Measurements from ENCODE around the gene SAMD14.

SAMD14 gene

DNA sequence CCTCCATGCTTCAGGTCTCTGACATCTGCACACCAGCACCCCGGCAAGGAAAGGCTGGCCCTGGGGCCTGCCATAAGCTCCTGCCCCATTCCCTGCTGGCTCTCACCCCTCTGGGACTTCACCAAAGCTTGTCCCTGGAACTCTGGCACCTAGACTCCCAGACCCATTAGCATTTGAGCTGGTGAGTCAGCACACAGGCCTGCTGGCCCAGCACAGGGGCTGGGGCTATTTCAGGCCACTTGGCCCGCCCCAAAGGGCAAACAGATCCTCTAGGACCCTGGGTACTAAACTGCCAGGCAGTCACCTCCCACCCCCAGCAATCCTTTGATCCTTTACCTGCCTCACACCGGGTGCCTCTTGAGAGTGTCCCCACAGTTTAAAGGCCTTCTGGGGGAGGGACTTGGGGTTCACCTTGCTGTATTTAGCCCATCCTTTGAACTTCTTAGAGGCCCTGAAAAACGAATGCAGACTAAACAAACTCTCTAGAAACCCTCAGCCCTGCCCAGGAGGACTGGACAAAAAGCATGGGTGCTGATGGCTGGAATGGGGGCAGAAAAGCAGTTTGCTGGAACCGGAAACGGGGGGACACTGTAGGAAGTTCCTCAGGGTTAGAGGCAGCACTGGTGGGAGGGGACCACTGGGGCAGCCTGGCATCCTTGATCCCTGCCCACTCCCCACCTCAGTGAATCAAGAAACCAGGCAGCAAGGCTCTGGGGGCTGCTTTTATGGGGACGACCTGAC lies 3.2 kb upstream of the SAMD14 start:
- no peak overlapping the region for H3K4me2 ChIP-seq
- 0 out of 22 replicates have a peak overlapping the region, but pooled peaks of 1 of the 11 experiments have one; percentile 7 for H3K9ac ChIP-seq
- peaks cover 8 to 31% (median 17%) of the 10 kb centered on the region in 10 experiments for H3K4me1 ChIP-seq
- peaks cover 67 to 89% (median 73%) of the 10 kb centered on the region in 11 experiments for H4K20me1 ChIP-seq
- peaks cover 23 to 56% (median 50%) of the 10 kb centered on the region in 11 experiments for H3K27me3 ChIP-seq
- no peak overlapping the region for H3K4me3 ChIP-seq
- H3K9me3 ChIP-seq (replicated peaks in 1 of 11), result 0 out of 22 replicates have a peak, but pooled peaks cover 0 to 4% (median 0%) of the 10 kb centered on the region in 11 experiments
- no peak overlapping the region for H3K27ac ChIP-seq
- H3K36me3 ChIP-seq, result peaks cover 48 to 64% (median 54%) of the 10 kb centered on the region in 11 experiments
- no peak for TF ChIP-seq Cebpa-rat (IDR thresholded peaks at IDR 0.05)

DNA sequence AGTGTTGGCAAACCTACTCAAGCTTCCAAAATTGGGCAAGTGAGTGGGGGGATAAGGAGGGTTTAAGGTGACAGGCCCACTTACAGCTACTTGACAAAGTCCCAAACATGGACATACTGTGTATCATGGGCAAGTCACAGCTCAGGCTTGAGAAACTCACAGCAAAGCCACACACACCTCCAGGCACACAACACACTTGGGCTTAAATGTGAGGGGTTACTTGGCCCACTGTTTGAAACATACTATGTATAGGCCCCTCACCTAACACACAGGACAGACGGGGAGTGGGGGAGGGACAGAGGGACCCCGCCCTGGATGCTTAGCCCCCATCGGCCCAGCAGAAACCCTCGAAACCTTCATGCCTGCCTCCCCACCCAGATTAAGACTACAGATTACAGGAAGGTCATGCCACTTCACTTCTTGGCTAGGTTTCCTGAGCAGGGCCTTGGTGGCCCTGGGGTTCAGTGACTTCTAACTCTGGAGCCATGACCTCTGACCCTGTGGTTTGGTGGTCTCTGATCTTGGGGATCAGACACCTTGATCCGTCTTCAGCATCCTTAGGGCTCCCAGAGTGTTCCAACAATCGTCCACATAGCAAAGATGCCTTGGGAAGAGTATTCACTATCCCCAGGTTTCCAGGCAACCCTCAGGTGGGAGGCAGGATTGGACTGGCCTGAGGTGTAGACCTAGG lies 2.3 kb upstream of the SAMD14 start:
- Histone ChIP-seq H4K20me1 (peaks cover 58 to 80% (median 64%) of the 10 kb centered on the region in 11 experiments), H3K36me3 (peaks cover 39 to 54% (median 44%) of the 10 kb centered on the region in 11 experiments), H3K9ac (no peak overlapping the region), H3K9me3 (replicated peaks in 1 of 11) (0 out of 22 replicates have a peak, but pooled peaks cover 0 to 4% (median 0%) of the 10 kb centered on the region in 11 experiments), H3K27ac (no peak overlapping the region), H3K27me3 (peaks cover 23 to 64% (median 58%) of the 10 kb centered on the region in 11 experiments), H3K4me3 (no peak overlapping the region), H3K4me1 (peaks cover 17 to 35% (median 27%) of the 10 kb centered on the region in 10 experiments), H3K4me2 (no peak overlapping the region)
- TF ChIP-seq Cebpa-rat (IDR thresholded peaks at IDR 0.05), result no peak

DNA sequence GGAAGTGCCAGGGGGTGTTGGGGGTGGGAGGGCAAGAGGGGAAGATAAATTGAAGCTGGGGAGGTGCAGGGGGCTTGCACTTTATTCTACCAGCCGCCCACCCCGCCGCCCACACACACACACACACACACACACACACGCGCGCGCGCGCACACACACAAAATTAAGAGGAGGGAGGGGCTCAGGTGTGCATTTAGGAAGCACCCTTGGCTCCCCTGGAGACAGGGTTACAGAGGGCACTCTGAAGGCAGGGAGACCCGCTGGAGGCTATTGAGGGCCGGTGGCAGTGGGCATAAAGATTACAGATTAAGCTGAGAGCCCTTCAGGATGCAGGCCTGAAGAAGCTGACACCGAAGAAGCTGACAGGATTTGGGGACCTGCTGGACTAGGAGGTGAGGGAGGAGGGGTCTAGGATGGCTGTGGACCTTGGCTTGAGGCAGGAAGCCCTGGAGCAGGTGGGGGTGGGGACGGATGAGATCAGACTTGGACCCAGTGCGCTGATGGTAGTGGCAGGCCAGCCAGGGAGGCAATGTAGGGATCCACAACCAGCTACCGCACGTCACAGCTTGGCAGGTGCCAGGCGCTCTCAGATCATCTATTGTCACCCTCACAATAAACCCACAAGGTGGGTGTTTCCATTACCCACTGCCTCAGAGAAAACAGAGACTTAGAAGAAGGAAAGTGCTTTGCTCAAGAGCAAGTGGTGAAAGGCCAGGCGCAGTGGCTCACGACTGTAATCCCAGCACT lies 772 bp upstream of the SAMD14 start:
- H3K4me1 ChIP-seq, result peaks cover 19 to 38% (median 29%) of the 10 kb centered on the region in 10 experiments

DNA sequence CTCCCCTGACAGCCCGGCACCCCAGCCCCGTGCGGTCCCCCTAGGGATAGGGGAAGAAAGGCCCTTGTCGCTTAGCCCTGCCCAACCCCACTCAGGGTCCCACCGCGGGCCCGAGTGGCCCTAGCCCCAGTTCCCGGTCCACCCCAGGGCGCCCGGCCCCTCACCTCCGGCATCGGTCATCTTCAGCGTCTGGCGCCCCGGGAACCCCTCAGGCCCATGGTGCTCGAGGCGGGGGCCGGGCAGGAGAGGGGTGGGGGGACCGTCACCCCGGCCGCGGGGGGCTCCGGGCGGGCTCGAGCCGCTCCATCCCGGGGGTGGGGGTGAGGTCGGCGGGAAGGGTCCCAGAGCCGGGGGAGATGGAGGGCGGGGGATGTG lies 620 bp downstream of the SAMD14 start:
- Histone ChIP-seq H3K27me3 (peaks cover 23 to 66% (median 60%) of the 10 kb centered on the region in 11 experiments), H3K9me3 (replicated peaks in 1 of 11) (0 out of 22 replicates have a peak, but pooled peaks cover 0 to 4% (median 0%) of the 10 kb centered on the region in 11 experiments), H4K20me1 (peaks cover 35 to 52% (median 38%) of the 10 kb centered on the region in 11 experiments), H3K27ac (no peak overlapping the region), H3K4me3 (peak overlapping the region in 9 of 10 experiments; percentile 33 to 71 (median 61); a peak in 14 of 20 replicates), H3K36me3 (peaks cover 13 to 27% (median 17%) of the 10 kb centered on the region in 11 experiments), H3K4me2 (peak overlapping the region; percentile 51 to 99 (median 93); a peak in 20 of 22 replicates), H3K4me1 (peaks cover 19 to 38% (median 29%) of the 10 kb centered on the region in 10 experiments), H3K9ac (0 out of 22 replicates have a peak overlapping the region, but pooled peaks of 1 of the 11 experiments have one; percentile 33)
- no peak for TF ChIP-seq Cebpa-rat (IDR thresholded peaks at IDR 0.05)

More for the DNA sequence above, 772 bp upstream of the SAMD14 start:
- TF ChIP-seq Cebpa-rat (IDR thresholded peaks at IDR 0.05), result no peak
- peaks cover 23 to 66% (median 60%) of the 10 kb centered on the region in 11 experiments for H3K27me3 ChIP-seq
- peak overlapping the region; percentile 91 to 99 (median 98); a peak in 21 of 22 replicates for H3K4me2 ChIP-seq
- H3K36me3 ChIP-seq, result peaks cover 24 to 39% (median 29%) of the 10 kb centered on the region in 11 experiments
- H3K27ac ChIP-seq, result no peak overlapping the region
- peaks cover 43 to 64% (median 49%) of the 10 kb centered on the region in 11 experiments for H4K20me1 ChIP-seq
- H3K9ac ChIP-seq, result peak overlapping the region in 3 of 11 experiments; percentile 67 to 70 (median 69); a peak in 2 of 22 replicates
- H3K9me3 ChIP-seq (replicated peaks in 1 of 11), result 0 out of 22 replicates have a peak, but pooled peaks cover 0 to 4% (median 0%) of the 10 kb centered on the region in 11 experiments
- H3K4me3 ChIP-seq, result peak overlapping the region in 7 of 10 experiments; percentile 49 to 63 (median 61); a peak in 9 of 20 replicates

DNA sequence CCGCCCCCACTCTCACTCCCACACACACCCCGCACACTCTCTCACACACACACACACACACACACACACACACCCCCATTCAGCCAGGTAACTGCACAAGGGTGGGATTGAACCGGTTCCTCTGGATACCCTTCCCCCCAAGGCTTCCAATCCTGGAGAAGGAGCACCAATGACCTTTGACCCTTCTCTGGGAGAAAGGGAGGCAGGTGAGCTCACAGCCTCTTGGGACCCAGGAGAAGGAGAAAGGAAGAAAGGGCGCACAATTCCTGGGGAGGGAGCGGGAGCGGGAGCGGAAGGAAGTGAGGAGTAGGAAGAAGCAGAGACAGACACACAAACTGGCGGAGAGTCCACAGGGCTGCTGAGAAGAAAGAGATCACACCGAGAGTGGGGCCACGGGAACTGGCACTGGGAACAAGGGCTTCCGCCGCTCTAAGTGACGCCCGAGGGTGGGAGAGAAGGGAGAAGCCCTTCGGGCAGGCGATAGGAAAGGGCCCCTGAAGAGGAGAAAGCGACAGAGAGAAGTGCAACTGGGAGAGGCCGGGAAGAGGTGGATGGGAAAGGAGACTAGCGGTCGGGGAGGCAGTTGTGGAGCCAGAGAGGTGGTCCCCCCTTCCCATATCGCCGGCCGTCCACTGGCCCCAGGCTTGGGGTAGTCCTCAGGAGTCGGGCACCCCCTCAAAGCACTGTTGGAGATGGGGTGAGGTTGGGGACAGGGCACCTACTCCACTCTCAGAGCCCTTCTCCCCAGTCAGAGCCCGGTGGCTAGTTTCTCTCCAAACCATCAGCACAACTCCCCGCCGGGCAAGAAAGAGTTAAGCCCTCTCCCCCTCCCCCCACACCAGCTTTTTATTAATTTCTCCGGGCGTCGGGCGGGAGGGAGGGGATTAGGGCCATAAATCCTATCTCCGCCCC lies 1.3 kb downstream of the SAMD14 start:
- peaks cover 23 to 68% (median 60%) of the 10 kb centered on the region in 11 experiments for H3K27me3 ChIP-seq
- H3K4me3 ChIP-seq, result peak overlapping the region in 6 of 10 experiments; percentile 20 to 56 (median 31); a peak in 7 of 20 replicates
- H3K9ac ChIP-seq, result no peak overlapping the region
- 0 out of 22 replicates have a peak, but pooled peaks cover 0 to 4% (median 0%) of the 10 kb centered on the region in 11 experiments for H3K9me3 ChIP-seq (replicated peaks in 1 of 11)
- H3K4me1 ChIP-seq, result peaks cover 19 to 38% (median 29%) of the 10 kb centered on the region in 10 experiments
- no peak for TF ChIP-seq Cebpa-rat (IDR thresholded peaks at IDR 0.05)
- peak overlapping the region; percentile 36 to 99 (median 69) for H3K4me2 ChIP-seq
- no peak overlapping the region for H3K27ac ChIP-seq
- peaks cover 30 to 45% (median 32%) of the 10 kb centered on the region in 11 experiments; a peak in 21 of 22 replicates for H4K20me1 ChIP-seq
- peaks cover 8 to 21% (median 12%) of the 10 kb centered on the region in 11 experiments; a peak in 21 of 22 replicates for H3K36me3 ChIP-seq

DNA sequence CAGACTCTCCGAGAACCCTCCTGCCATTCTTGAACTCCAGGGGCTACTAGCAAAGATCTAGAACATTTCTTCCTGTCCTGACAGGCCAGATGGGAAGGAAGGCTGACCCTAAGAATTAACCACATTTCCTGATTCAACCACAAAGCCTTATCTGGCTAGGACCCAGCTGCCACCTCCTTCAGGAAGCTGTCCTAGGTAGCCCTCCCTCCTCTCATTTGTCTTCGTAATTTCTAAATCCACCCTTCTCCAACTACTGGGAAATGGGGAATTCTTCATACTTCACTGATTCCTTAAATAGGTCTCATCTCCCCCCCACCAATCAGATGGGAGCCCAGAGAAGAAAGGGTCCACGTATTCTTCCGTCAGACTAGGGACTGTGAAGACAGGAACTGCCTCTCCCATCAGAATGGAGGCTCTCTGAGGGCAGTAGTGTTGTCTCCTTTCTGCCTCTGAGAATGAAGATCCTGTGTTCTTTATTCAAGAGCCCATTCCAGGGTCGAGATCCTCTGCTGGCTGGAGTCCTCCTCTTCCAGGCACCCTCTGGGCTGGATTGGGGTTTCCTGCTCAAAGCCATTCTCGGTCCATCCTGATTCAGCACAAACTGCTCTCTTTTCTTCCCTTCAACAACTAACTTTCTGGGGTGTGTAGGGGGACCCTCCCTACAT lies 2.1 kb downstream of the SAMD14 start:
- H4K20me1 ChIP-seq, result peaks cover 21 to 37% (median 23%) of the 10 kb centered on the region in 11 experiments; a peak in 21 of 22 replicates
- peak overlapping the region; percentile 44 to 98 (median 74) for H3K4me2 ChIP-seq
- peaks cover 23 to 68% (median 58%) of the 10 kb centered on the region in 11 experiments for H3K27me3 ChIP-seq
- 0 out of 22 replicates have a peak, but pooled peaks cover 0 to 4% (median 0%) of the 10 kb centered on the region in 11 experiments for H3K9me3 ChIP-seq (replicated peaks in 1 of 11)
- no peak overlapping the region for H3K9ac ChIP-seq
- no peak overlapping the region for H3K27ac ChIP-seq
- peak overlapping the region in 1 of 10 experiments; percentile 36; a peak in 1 of 20 replicates for H3K4me3 ChIP-seq
- peaks cover 1 to 12% (median 5%) of the 10 kb centered on the region in 11 experiments; a peak in 19 of 22 replicates for H3K36me3 ChIP-seq
- peaks cover 19 to 36% (median 29%) of the 10 kb centered on the region in 10 experiments for H3K4me1 ChIP-seq
- no peak for TF ChIP-seq Cebpa-rat (IDR thresholded peaks at IDR 0.05)

Data from BLaER1 treated with 17β-estradiol and CSF1 and Interleukin-3, amounts not matched to agents 10 nM and 100 nM (cell line).